GM19193 (cell line): Measurements from ENCODE around the gene ITPKB.
A peak's percentile ranks its signal among the peaks of the same experiment; 100 is the strongest.

Experiments used
- POLR2A ChIP-seq: IDR thresholded peaks from 4 replicates; pipeline ENCODE4 v1.6.1; 2011; ENCODE audit not compliant: insufficient read depth, insufficient read length; ENCODE audit errors: extremely low read depth

The ITPKB gene

DNA sequence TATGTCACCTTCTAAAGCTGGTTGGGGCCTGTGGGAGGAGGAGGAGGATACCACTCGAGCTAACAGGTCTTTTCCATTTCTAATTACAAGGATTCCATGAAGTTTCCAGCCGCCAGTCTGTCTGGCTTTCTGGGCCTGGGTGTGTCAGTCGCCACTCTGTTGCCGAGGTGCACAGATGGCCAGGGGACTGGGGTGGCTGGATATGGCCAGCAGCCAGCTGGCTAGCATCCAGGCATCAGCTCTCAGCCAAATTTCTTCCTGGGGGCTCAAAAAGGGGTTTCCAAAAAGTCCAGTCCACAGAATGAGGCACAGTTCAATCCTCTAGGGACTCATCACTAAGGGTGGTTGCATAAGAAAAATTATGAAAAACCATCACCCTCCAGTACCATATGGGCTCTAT lies 32.4 kb downstream of the ITPKB start:
- TF ChIP-seq POLR2A: no peak

DNA sequence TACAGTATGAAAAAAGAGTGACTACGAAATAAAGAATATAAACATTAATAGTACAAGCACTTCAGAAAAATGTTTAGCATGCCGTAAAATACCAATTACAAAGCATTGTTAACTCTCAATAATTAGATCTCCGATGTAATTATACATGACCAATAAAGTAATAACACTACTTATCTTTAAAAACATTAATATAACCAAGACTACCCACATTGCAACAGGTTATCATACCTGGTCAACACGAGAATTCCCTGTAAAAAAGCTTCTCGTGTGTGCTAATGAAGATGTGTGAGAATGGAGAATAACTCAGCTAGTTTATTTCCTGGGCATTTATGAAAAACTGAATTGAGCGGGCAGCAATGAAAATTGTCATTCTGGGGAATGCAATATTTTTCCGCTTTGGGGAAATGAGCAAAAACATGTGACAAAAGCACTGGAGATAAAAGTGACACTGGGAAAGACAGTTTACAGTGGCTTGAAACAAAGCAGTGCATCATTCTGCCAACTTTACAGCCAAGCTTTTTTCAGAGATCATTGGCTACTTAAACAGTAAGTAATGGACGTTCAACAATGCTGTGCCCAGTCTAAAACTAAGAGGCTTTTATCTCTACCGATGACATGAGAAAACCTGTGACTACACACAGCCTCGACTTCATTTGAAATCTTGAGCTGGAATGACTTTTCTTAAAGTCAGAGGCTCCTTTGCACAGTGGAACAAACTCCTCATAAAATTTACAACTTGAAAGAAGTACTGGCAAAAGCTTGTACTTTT lies 34.7 kb downstream of the ITPKB start:
- no peak for TF ChIP-seq POLR2A

DNA sequence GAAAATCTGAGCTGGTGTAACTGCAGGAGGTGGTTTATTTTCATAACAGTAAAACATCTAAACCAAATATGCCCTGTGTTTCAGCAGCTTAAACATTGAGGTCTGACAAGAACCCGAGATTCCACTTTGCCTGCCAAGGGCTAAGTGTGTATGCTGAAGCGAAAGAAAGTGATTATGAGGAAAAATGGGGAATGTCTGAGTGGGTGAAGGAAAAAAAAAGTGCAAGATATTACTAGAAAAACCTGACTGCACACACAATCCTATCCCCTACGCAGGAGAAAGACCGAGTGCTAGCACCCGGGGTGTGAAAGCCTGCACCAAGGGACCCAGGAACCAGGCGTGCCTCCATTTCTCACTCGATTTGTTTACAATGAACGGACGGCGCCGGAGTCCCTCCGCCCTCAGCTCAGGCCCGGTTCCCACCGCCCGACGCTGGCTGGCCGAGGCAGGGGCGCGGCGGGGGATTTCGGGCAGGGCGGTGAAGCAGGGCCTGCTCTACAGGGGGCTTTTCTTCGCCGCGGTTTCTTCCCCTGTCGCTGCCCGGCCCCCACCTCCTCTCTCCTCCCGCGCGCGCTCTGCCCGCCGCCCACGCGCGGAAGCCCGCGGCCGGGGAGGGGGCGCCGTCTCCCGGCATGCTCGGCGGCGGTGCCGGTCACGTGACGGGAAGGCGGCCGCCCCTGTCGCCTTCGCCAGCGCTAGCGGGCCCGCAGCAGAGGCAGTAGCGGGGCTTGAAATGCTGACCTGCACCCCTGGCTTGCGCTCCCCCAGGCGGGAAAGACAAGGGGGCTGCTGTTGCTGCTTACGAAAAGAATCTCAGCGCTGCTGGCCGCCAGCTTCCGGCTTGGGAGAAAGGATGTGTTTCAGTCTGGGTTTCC lies 35.9 kb downstream of the ITPKB start:
- peak; percentile 90 for TF ChIP-seq POLR2A

DNA sequence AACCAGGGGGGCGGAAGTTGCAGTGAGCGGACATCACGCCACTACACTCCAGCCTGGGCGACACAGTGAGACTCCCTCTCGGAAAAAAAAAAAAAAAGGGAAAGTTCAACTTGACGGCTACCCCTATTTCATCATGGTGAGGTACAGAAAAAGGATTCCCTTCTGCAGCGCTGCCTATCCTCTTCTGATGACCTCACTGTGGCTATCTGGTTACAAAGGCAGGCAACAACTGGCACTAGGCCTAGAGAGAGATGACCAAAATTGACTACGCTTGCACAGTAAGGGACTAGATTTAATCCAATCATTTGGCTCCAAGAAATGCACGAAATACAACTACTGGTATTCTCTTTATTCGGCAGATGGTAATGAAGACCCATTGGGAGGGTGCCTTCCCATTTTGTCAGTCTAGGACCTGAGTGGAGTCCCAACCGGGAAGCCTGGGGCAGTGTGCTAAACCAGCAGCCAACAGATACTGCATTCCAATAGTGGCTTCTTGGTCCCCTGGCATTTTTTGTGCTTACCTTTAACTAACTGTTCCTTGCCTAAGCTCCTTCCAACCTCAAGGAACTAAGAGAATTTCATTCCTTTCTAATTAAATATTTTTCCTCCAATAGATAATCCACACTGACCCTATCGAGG lies 36.6 kb downstream of the ITPKB start:
- TF ChIP-seq POLR2A: no peak

- no peak for TF ChIP-seq POLR2A
Measured at GRCh38 chr1:226700861-226701260, 38.2 kb downstream of the ITPKB start.

DNA sequence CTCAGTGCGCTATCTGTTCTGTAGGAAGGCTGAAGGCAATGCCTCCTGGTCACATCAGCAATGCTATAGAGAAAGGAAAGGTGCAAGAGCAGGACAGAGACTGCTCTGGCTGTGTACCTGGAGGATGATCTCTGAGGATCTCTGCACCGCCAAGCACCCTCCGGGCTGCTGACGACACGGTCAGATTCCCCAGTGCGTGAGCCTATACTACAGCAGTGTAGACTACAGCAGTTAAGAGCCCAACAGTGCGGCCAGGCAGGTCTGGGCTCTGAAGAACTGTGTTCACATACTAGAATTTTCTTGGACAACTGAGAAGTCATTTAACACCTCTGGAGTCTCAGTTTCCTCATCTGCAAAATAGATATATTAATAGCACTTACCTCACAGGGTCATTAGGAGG lies 39.9 kb downstream of the ITPKB start:
- no peak for TF ChIP-seq POLR2A

DNA sequence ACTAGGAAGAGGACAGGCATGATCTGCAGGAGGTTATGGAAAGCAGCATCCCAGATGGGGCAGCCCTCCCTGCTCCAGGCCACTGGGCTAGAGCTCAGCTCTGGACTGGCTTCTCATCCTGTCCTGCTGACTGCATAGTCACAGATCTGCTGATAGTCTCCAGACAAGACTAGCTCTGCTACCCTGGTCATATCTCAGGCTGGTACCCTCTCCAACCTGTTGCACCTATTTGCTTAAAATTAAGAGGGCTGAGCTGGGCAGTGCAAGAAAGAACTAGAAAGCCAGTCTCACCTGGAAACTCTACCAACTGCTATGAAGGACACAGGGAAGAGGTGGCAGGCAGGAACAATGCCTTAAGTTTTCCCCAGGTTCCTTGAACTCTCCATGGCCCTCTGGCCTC lies 40.4 kb downstream of the ITPKB start:
- no peak for TF ChIP-seq POLR2A

GRCh38 chr1:226697929-226698544 lies 41.0 kb downstream of the ITPKB start:
- TF ChIP-seq POLR2A: no peak

- no peak for TF ChIP-seq POLR2A
Measured at GRCh38 chr1:226697151-226697928, 41.7 kb downstream of the ITPKB start.

GRCh38 chr1:226696547-226696946 lies 42.5 kb downstream of the ITPKB start:
- no peak for TF ChIP-seq POLR2A

- no peak for TF ChIP-seq POLR2A
Measured at GRCh38 chr1:226695335-226695900, 43.7 kb downstream of the ITPKB start.

DNA sequence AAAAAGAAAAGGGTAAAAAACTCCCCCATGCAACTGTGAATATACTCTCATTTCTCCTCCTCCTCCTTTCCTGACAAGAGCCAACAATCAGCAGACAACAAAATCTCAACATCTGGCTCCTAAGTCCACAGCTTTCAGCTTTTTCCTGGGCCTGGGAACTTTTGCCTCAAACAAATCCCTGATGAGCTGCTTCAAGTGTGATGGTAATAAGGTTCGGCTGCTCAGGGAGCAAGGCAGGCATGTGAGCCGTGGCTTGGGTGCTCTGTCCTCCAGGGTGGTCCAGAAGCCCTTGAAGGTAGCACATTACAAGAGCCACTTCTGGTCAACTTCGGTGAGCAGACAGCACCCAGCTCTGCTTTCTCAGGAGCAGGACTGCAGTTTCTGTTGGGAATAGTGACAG lies 46.3 kb downstream of the ITPKB start:
- TF ChIP-seq POLR2A: no peak

DNA sequence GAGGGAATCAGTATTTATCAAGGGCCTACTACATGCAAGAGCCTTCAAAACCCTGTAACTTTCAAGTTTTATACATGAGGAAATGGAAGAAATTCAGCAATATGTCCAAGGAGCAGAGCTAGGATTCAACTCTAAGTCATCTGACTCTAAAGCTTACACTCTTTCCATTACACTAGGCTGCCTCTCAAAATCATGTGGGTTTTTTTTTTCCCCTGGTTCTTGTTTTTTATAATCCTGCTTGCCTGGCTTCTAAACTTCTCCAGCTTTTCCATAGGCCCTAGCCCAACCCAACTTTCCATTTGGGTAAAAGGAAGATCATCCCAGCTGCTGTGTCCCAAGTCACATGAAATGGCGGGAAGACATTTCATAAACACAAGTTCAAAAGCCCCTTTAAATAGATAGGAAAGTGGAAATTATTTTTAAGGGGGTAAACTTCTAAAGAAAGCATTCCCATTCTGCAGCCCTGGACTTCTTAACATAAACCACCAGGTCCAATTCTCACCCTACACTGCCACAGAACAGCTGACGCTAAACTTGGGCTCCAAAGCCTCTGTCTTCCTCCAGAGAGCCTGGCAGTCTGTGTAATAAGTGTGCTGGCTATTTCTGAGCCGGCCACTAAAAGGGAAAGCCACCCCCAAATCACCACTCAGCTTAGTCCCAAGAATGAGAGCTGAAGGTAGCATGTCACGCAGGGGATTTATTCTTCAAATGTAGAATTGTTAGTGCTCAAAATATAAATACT lies 46.9 kb downstream of the ITPKB start:
- TF ChIP-seq POLR2A: no peak
